K562 (cell line): ENCODE measurements around the gene RALY. TPM values are rescaled to one million over a fixed set of nuclear protein-coding genes. Genes with fewer than 3 reads are reported as not detected.

Experiments used
- CEBPG ChIP-seq, 3 experiments: fragments of 200-800 bp in 1 of 3; sonication (Bioruptor generic) in 1 of 3; sonication (generic) in 1 of 3; formaldehyde crosslinking in 1 of 3; IDR thresholded peaks in 2 of 3; conservative IDR thresholded peaks in 1 of 3; 2 replicates each; pipeline versions ENCODE4 v1.6.1 to v1.8.0; 2016 to 2022; ENCODE audit warnings: missing compliant biosample characterization in 2 of 3, missing genetic modification characterization in 2 of 3, mild to moderate bottlenecking in 1 of 3, missing genetic modification reagents in 1 of 3
- ESRRA ChIP-seq: fragments of 450-650 bp; IDR thresholded peaks from 2 replicates; pipeline ENCODE4 v1.6.1; 2014; ENCODE audit warnings: low read depth, mild to moderate bottlenecking, moderate library complexity, borderline replicate concordance
- FIP1L1 ChIP-seq: fragments of 200-400 bp; formaldehyde crosslinking; IDR thresholded peaks from 2 replicates; pipeline ENCODE4 v1.6.1; 2018; ENCODE audit warnings: mild to moderate bottlenecking, low read depth, low read length; ENCODE audit not compliant: poor library complexity, severe bottlenecking
- FOXJ2 ChIP-seq: fragments of 200-800 bp; sonication (Bioruptor generic); IDR thresholded peaks from 2 replicates; pipeline ENCODE4 v1.6.1; 2016; ENCODE audit warnings: missing genetic modification characterization, missing compliant biosample characterization
- HDAC6 ChIP-seq: IDR thresholded peaks from 2 replicates; pipeline ENCODE4 v1.6.1; 2012; ENCODE audit warnings: low read depth, mild to moderate bottlenecking, control low read depth, inconsistent platforms, low read length, moderate library complexity
- HDAC8 ChIP-seq: fragments of 450-650 bp; IDR thresholded peaks from 2 replicates; pipeline ENCODE4 v1.6.1; 2016; ENCODE audit warnings: mild to moderate bottlenecking, missing genetic modification characterization, moderate library complexity, missing compliant biosample characterization
- HMGN3 ChIP-seq: IDR thresholded peaks from 2 replicates; pipeline ENCODE4 v1.6.1; 2011; ENCODE audit warnings: borderline replicate concordance, low read depth, mild to moderate bottlenecking, mixed read lengths, low read length; ENCODE audit not compliant: insufficient read length; ENCODE audit errors: extremely low read depth
- HNRNPLL ChIP-seq: fragments of 200-400 bp; formaldehyde crosslinking; IDR thresholded peaks from 2 replicates; pipeline ENCODE4 v1.6.1; 2017; ENCODE audit warnings: low read length, low read depth, mild to moderate bottlenecking; ENCODE audit not compliant: poor library complexity, severe bottlenecking
- LEF1 ChIP-seq: fragments of 450-650 bp; IDR thresholded peaks from 2 replicates; pipeline ENCODE4 v1.6.1; 2016; ENCODE audit warnings: mild to moderate bottlenecking
- MTF1 ChIP-seq: fragments of 250-450 bp; sonication (Bioruptor Pico); IDR thresholded peaks from 2 replicates; pipeline ENCODE4 v1.9.0; 2021; ENCODE audit warnings: moderate library complexity, mild to moderate bottlenecking, inconsistent platforms, borderline replicate concordance
- NFXL1 ChIP-seq: fragments of 450-650 bp; formaldehyde crosslinking; IDR thresholded peaks from 2 replicates; pipeline ENCODE4 v1.4.0; 2021; ENCODE audit warnings: mild to moderate bottlenecking
- PHB2 ChIP-seq: fragments of 450-650 bp; IDR thresholded peaks from 2 replicates; pipeline ENCODE4 v1.6.1; 2017; ENCODE audit warnings: low read depth
- RBM22 ChIP-seq: fragments of 200-400 bp; formaldehyde crosslinking; IDR thresholded peaks from 2 replicates; pipeline ENCODE4 v1.6.1; 2018; ENCODE audit warnings: low read length, low read depth; ENCODE audit not compliant: poor library complexity, severe bottlenecking
- RBM39 ChIP-seq: fragments of 200-400 bp; formaldehyde crosslinking; optimal IDR thresholded peaks from 2 replicates; pipeline ENCODE3; 2018; ENCODE audit warnings: low read depth, low read length
- RHOXF2B ChIP-seq: fragments of 250-450 bp; sonication (Bioruptor Pico); conservative IDR thresholded peaks from 2 replicates; pipeline ENCODE4 v1.5.1; 2021
- SIX5 ChIP-seq, 2 experiments: IDR thresholded peaks; 2 replicates each; pipeline ENCODE4 v1.6.1; 2011; ENCODE audit warnings: low read length in 2 of 2, borderline replicate concordance in 1 of 2, low read depth in 1 of 2, mild to moderate bottlenecking in 1 of 2, moderate library complexity in 1 of 2; ENCODE audit not compliant: insufficient read depth in 1 of 2
- SMAD3 ChIP-seq: fragments of 450-650 bp; formaldehyde crosslinking; conservative IDR thresholded peaks from 2 replicates; pipeline ENCODE4 v1.4.0; 2020; ENCODE audit warnings: mild to moderate bottlenecking
- SMARCA5 ChIP-seq: fragments of 450-650 bp; IDR thresholded peaks from 2 replicates; pipeline ENCODE4 v1.6.1; 2016
- SRSF9 ChIP-seq: fragments of 200-400 bp; formaldehyde crosslinking; IDR thresholded peaks from 2 replicates; pipeline ENCODE4 v1.6.1; 2017; ENCODE audit warnings: low read depth, low read length, borderline replicate concordance
- STAT5B ChIP-seq: fragments of 250-450 bp; sonication (Bioruptor Pico); IDR thresholded peaks from 2 replicates; pipeline ENCODE4 v1.8.0; 2021; ENCODE audit warnings: mild to moderate bottlenecking, inconsistent platforms
- TBP ChIP-seq: optimal IDR thresholded peaks from 2 replicates; pipeline ENCODE3; 2011; ENCODE audit warnings: low read depth, low read length, improper control_type of control experiment
- ZNF140 ChIP-seq: fragments of 250-450 bp; sonication (Bioruptor Pico); IDR thresholded peaks from 2 replicates; pipeline ENCODE4 v1.8.0; 2021; ENCODE audit warnings: moderate library complexity, mild to moderate bottlenecking, inconsistent platforms
- ZNF184 ChIP-seq: sonication (generic); formaldehyde crosslinking; IDR thresholded peaks from 2 replicates; pipeline ENCODE4 v1.5.0; 2020; ENCODE audit warnings: missing genetic modification reagents
- ZNF253 ChIP-seq: fragments of 250-450 bp; sonication (Bioruptor Pico); conservative IDR thresholded peaks from 2 replicates; pipeline ENCODE4 v1.6.1; 2021; ENCODE audit warnings: mild to moderate bottlenecking
- ZNF445 ChIP-seq: fragments of 250-450 bp; sonication (Bioruptor Pico); IDR thresholded peaks from 2 replicates; pipeline ENCODE4 v1.4.0; 2020; ENCODE audit warnings: low read depth, mild to moderate bottlenecking, moderate library complexity
- ZNF584 ChIP-seq: fragments of 200-800 bp; sonication (Bioruptor generic); IDR thresholded peaks from 2 replicates; pipeline ENCODE4 v1.6.1; 2016; ENCODE audit warnings: low read depth, mild to moderate bottlenecking, missing genetic modification characterization, missing compliant biosample characterization
- polyA plus RNA-seq, 8 experiments: library from polyadenylated mRNA; depleted of rRNA in 4 of 8; stranded (reverse) in 5 of 8; unstranded in 3 of 8; fragments of >200 nt; fragmentation: Nextera tagmentation in 2 of 8; fragmentation: Illumina TruSeq in 1 of 8; extraction: Ambion mirVana in 2 of 8; extraction: Trizol in 1 of 8; gene quantifications; 2 replicates each; pipeline versions ENCODE4 v1.2.1 to v1.2.3, GENCODE V29; 2011 to 2014; ENCODE audit warnings: inconsistent platforms in 1 of 8, missing spikeins in 1 of 8
- total RNA-seq, 7 experiments: library from RNA; depleted of rRNA in 6 of 7; stranded (reverse); fragments of >200 nt in 6 of 7; fragmentation: Illumina TruSeq in 2 of 7; extraction: Trizol in 2 of 7; gene quantifications; 2 replicates each; pipeline versions ENCODE4 v1.2.1 to v1.2.3, GENCODE V29; 2011 to 2021; ENCODE audit warnings: low replicate concordance in 1 of 7
- TF ChIP-seq, protein P1 (sequence below): sonication (generic); formaldehyde crosslinking; IDR thresholded peaks from 2 replicates; pipeline ENCODE4 v1.8.1; 2022; ENCODE audit warnings: missing genetic modification reagents
- TF ChIP-seq, protein P2 (sequence below), 3 experiments: fragments of 200-800 bp in 1 of 3; sonication (Bioruptor generic) in 1 of 3; sonication (generic) in 1 of 3; formaldehyde crosslinking in 1 of 3; IDR thresholded peaks; 2 replicates each; pipeline versions ENCODE4 v1.6.1 to v1.8.0; 2016 to 2022; ENCODE audit warnings: mild to moderate bottlenecking in 2 of 3, missing compliant biosample characterization in 2 of 3, missing genetic modification characterization in 2 of 3, missing genetic modification reagents in 1 of 3

The RALY gene
- total and polyA plus RNA-seq, 9 of the 15 experiments (the other 6 are each of a cell fraction or from before 2014, with no cell fraction given), result 0.80 to 207 (median 128) TPM

DNA sequence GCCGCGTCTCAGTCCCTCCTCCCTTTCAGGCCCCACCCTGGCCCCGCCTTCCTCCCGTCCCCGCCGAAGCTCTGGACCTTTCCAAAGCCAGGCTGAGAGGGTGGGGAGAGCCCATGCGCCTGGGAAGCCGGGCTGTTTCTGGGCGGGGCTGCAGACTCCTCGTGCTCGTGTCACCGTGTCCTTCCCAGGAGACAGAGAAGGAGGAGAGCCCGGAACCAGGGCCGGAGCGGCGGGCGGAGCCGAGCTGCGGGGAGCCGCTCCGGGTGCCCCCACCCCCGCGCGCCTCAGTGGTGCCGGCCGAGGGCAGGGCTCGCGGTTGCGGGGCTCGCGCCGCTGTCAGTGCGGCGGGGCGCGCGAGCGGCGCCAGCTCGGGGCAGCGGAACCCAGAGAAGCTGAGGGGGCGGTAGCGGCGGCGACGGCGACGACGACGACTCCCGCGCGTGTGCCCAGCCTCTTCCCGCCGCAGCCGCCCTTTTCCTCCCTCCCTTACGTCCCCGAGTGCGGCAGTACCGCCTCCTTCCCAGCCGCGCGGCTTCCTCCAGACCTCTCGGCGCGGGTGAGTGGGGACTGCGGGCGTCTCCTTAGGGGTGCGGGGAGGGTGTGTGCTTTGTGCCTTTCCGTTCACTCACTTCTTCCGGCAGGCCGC is at the start of gene RALY (continued):
- peak; percentile 33 for TF ChIP-seq FIP1L1
- no peak for TF ChIP-seq HDAC6
- no peak for TF ChIP-seq MTF1
- no peak for TF ChIP-seq RHOXF2B
- no peak for TF ChIP-seq ZNF253 (CRISPR knock-in tag)
- no peak for TF ChIP-seq ZNF140
- TF ChIP-seq SMARCA5, result no peak
- TF ChIP-seq, protein P1, sequence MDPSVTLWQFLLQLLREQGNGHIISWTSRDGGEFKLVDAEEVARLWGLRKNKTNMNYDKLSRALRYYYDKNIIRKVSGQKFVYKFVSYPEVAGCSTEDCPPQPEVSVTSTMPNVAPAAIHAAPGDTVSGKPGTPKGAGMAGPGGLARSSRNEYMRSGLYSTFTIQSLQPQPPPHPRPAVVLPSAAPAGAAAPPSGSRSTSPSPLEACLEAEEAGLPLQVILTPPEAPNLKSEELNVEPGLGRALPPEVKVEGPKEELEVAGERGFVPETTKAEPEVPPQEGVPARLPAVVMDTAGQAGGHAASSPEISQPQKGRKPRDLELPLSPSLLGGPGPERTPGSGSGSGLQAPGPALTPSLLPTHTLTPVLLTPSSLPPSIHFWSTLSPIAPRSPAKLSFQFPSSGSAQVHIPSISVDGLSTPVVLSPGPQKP (CRISPR knock-in tag), result 0 out of 2 replicates have a peak, but pooled peaks have one; percentile 30
- no peak for TF ChIP-seq SRSF9
- TF ChIP-seq CEBPG (CRISPR knock-in tag; IDR thresholded peaks at IDR 0.05), result no peak
- no peak for TF ChIP-seq CEBPG (tag; conservative IDR thresholded peaks at IDR 0.05 in 1 of 2, IDR thresholded peaks at IDR 0.05 in 1 of 2)
- TF ChIP-seq RBM22, result peak; percentile 16
- TF ChIP-seq STAT5B (CRISPR knock-in tag), result no peak
- no peak for TF ChIP-seq ZNF584 (CRISPR knock-in tag)
- TF ChIP-seq LEF1, result no peak
- TF ChIP-seq TBP, result peak; percentile 93
- TF ChIP-seq HNRNPLL, result no peak
- TF ChIP-seq PHB2, result no peak
- TF ChIP-seq HMGN3, result no peak
- TF ChIP-seq ZNF184, result no peak
- TF ChIP-seq FOXJ2 (tag), result no peak; the same call in 1 of the 2 replicates
- TF ChIP-seq ZNF445 (CRISPR knock-in tag), result no peak
- TF ChIP-seq NFXL1, result no peak
- TF ChIP-seq HDAC8 (tag), result no peak
- peak; percentile 81 for TF ChIP-seq ESRRA
- TF ChIP-seq, protein P2, sequence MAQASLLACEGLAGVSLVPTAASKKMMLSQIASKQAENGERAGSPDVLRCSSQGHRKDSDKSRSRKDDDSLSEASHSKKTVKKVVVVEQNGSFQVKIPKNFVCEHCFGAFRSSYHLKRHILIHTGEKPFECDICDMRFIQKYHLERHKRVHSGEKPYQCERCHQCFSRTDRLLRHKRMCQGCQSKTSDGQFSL (CRISPR knock-in tag; IDR thresholded peaks at IDR 0.05), result no peak
- TF ChIP-seq, protein P2 (tag; IDR thresholded peaks at IDR 0.05), result no peak
- no peak for TF ChIP-seq RBM39
- TF ChIP-seq SIX5 (IDR thresholded peaks at IDR 0.05; ENCODE audit: borderline replicate concordance in 1 of 2, insufficient read depth in 1 of 2, low read depth in 1 of 2, low read length in 2 of 2), result peak in 1 of 2 experiments; percentile 20; a peak in 1 of 4 replicates
- TF ChIP-seq SMAD3, result no peak
